ENCODE data around the gene PRELP. TPM values are rescaled to one million over a fixed set of nuclear protein-coding genes. Genes with fewer than 3 reads are reported as not detected.

The PRELP gene
- total and polyA plus RNA-seq, 2 of the 8 experiments (the other 6 are each of a cell fraction or from before 2014, with no cell fraction given): 0.13 to 0.23 TPM

DNA sequence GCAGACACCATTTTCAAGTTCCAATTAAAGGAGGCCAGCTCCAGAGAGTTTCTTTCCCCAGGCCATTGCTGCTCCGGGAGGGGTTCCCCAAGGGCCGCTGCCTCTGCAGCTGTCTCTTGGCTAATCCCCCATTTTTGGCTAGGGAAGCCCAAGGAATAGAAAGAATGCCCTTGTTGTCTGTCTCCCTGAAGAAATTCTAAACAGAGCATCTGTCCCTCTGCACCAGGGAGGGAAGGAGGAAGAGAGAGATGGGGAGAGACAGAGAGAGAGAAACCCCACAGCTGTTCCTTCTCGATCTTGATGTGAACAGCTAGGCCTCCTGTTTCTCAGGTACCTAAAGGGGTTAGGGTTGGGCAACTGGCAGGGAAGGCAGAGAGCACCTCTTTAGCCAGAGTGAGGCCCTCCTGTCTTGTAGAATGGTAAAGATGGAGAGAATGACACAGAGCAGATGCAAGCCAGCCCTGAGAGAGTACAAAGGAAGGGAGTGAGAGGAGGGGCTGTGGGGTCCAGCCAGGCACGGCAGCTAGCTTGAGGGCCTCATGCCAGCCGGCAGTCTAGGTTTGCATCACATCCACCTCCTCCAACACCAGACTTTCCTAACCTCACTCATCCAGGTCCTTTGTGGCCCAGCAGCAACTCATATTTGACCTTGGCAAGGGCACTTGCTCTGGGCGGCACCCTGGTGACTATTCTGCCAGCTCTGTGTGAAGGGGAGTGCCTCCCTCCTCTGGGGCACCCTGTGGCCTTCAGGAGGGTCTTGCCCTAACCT, 31.4 kb downstream of the PRELP start:
- Histone ChIP-seq H2AK5ac (ENCODE audit: low read depth, low read length) (no peak overlapping the region; the same call in 1 of the 2 replicates), H3K27me3 (replicated peaks in 1 of 4; ENCODE audit: control insufficient read depth in 3 of 4, extremely low read depth in 1 of 4, insufficient read depth in 3 of 4, low read length in 3 of 4) (no peaks in the 10 kb centered on the region), H2BK15ac (ENCODE audit: low read length) (peak overlapping the region; percentile 92; the same call in 1 of the 2 replicates), H2BK12ac (ENCODE audit: low read depth, low read length) (peak overlapping the region; percentile 80; the same call in 1 of the 2 replicates), H4K20me1 (replicated peaks in 1 of 2; ENCODE audit: control insufficient read depth in 1 of 2, insufficient read depth in 2 of 2, low read length in 2 of 2) (no peaks in the 10 kb centered on the region), H4K91ac (replicated peaks; ENCODE audit: insufficient read length, low read length) (no peak overlapping the region), H3K4me3 (ENCODE audit: extremely low read depth in 1 of 4, insufficient read depth in 2 of 4, low read depth in 3 of 4, low read length in 4 of 4) (no peak overlapping the region), H4K8ac (ENCODE audit: extremely low read depth, insufficient read depth, low read length) (peak overlapping the region; percentile 26), H3K18ac (ENCODE audit: extremely low read depth, low read length) (no peak overlapping the region), H2BK120ac (replicated peaks; ENCODE audit: low read depth, low read length) (no peak overlapping the region), H2AFZ (ENCODE audit: low read length) (0 out of 2 replicates have a peak overlapping the region, but pooled peaks have one; percentile 17), H3K36me3 (ENCODE audit: control insufficient read depth in 2 of 4, insufficient read depth in 4 of 4, low read length in 3 of 4) (no peaks in the 10 kb centered on the region), H3K4me1 (replicated peaks in 1 of 4; ENCODE audit: control insufficient read depth in 3 of 4, insufficient read depth in 4 of 4, low read length in 3 of 4) (peaks cover 2 to 17% (median 11%) of the 10 kb centered on the region in 4 experiments), H3K56ac (replicated peaks; ENCODE audit: insufficient read length, low read depth, low read length) (no peak overlapping the region), H3K14ac (ENCODE audit: insufficient read length) (no peak overlapping the region), H3K4me2 (ENCODE audit: insufficient read depth in 1 of 2, low read depth in 2 of 2, low read length in 2 of 2) (no peak overlapping the region), H3K9ac (replicated peaks in 1 of 4; ENCODE audit: extremely low read depth in 1 of 4, low read depth in 3 of 4, low read length in 3 of 4) (no peak overlapping the region), H3K9me3 (ENCODE audit: insufficient read depth in 2 of 2, low read depth in 1 of 2, low read length in 1 of 2) (no peaks in the 10 kb centered on the region), H3K79me2 (ENCODE audit: control insufficient read depth in 1 of 2, insufficient read depth in 2 of 2, low read length in 2 of 2) (no peaks in the 10 kb centered on the region), H4K5ac (ENCODE audit: insufficient read length, low read depth, low read length) (no peak overlapping the region), H3K27ac (ENCODE audit: low read depth, low read length) (no peak overlapping the region), H3K79me1 (ENCODE audit: low read depth, low read length) (no peaks in the 10 kb centered on the region), H3K4ac (replicated peaks; ENCODE audit: insufficient read length, low read depth, low read length) (peak overlapping the region; percentile 19), H2BK20ac (ENCODE audit: low read length) (peak overlapping the region; percentile 93; the same call in 1 of the 2 replicates), H3K23me2 (ENCODE audit: low read depth, low read length) (no peaks in the 10 kb centered on the region; the same call in 1 of the 2 replicates), H2BK5ac (ENCODE audit: low read depth, low read length) (peak overlapping the region; percentile 63; the same call in 1 of the 2 replicates), H3K23ac (ENCODE audit: insufficient read length) (no peak overlapping the region)
- 66% methylated on average over 6 of the region's 6 CpGs; no CpG with 5 or more reads in 1 of the 2 experiments for whole genome bisulfite sequencing, 2 experiments (ENCODE audit: extremely low coverage in 1 of 2, insufficient coverage in 1 of 2, insufficient read length in 1 of 2, insufficient replicate concordance in 2 of 2, low coverage in 1 of 2, low lambda C conversion rate in 2 of 2, missing lambda C conversion rate in 1 of 2)
- no peak for TF ChIP-seq CEBPB (IDR thresholded peaks at IDR 0.05; ENCODE audit: low read depth, low read length)
- DNase-seq (ENCODE audit: low read depth in 1 of 2, low spot score in 2 of 2) (no peak), FAIRE-seq (no peak)
- CTCF ChIA-PET (ENCODE audit: partially characterized antibody): interaction anchor here (0.8 to 9.0 kb wide), 25 partner anchors 12 to 241 kb away, joined by 3 to 162 read pairs (median 9); partner anchors contain the start of gene OPTC
- POLR2A ChIA-PET (ENCODE audit: partially characterized antibody): interaction anchor here (0.9 to 1.1 kb wide), 2 partner anchors 12 to 35 kb away, joined by 3 to 4 read pairs; no protein-coding TSS in a partner anchor
